ENCODE measurements around the gene CCDC6.

GRCh38 chr10:59829024-59829423 lies 77.3 kb downstream of the CCDC6 start:
- no peak for TF ChIP-seq CTCF (IDR thresholded peaks at IDR 0.05)
- no peak for TF ChIP-seq POLR2A (IDR thresholded peaks at IDR 0.05)
